ENCODE data around the gene CATSPER2.
A peak's percentile ranks its signal among the peaks of the same experiment; 100 is the strongest.
"Not testable (repeated sequence)": the region's sequence is repeated elsewhere in the genome, so short reads cannot be mapped to it uniquely, and the experiment has no call there.

CATSPER2 gene

GRCh38 chr15:43648649-43649429, at the start of gene CATSPER2:
TSS of gene CATSPER2 (minus strand) at chr15:43648844. CDS start at chr15:43648061, 783 bp downstream.
- no peak for TF ChIP-seq FOXM1 (IDR thresholded peaks at IDR 0.05; ENCODE audit: borderline replicate concordance, low read depth)
- no peak for TF ChIP-seq EGR1 (IDR thresholded peaks at IDR 0.05)
- TF ChIP-seq USF1 (IDR thresholded peaks at IDR 0.05): no peak
- no peak for TF ChIP-seq YY1 (IDR thresholded peaks at IDR 0.05; ENCODE audit: low read depth)
- TF ChIP-seq MAX (IDR thresholded peaks at IDR 0.05): no peak
- TF ChIP-seq CREB1 (IDR thresholded peaks at IDR 0.05; ENCODE audit: low read depth): no peak
- no peak for TF ChIP-seq EP300 (IDR thresholded peaks at IDR 0.05; ENCODE audit: borderline replicate concordance)
- TF ChIP-seq RAD21 (IDR thresholded peaks at IDR 0.05; ENCODE audit: low read depth): no peak
- TF ChIP-seq ZBTB7A (IDR thresholded peaks at IDR 0.05; ENCODE audit: low read depth): no peak
- no peak for TF ChIP-seq TCF12 (IDR thresholded peaks at IDR 0.05; ENCODE audit: low read depth)
- no peak for TF ChIP-seq TEAD4 (IDR thresholded peaks at IDR 0.05)
- no peak for TF ChIP-seq TAF1 (IDR thresholded peaks at IDR 0.05; ENCODE audit: low read depth)
- TF ChIP-seq REST (IDR thresholded peaks at IDR 0.05; ENCODE audit: low read depth): no peak

GRCh38 chr15:43693148-43694022, 44.7 kb upstream of the CATSPER2 start, which contains the start of gene CKMT1A:
TSS of gene CKMT1A (plus strand) at chr15:43693859. CDS start at chr15:43694051, 192 bp downstream.
- TF ChIP-seq ZBTB7A (IDR thresholded peaks at IDR 0.05; ENCODE audit: low read depth); NFIC (IDR thresholded peaks at IDR 0.05); TCF12 (IDR thresholded peaks at IDR 0.05; ENCODE audit: low read depth): not testable (repeated sequence)

GRCh38 chr15:43625106-43625505, 23.5 kb downstream of the CATSPER2 start:
- TF ChIP-seq MAX (IDR thresholded peaks at IDR 0.05) (no peak), REST (IDR thresholded peaks at IDR 0.05; ENCODE audit: low read depth) (no peak)

- not testable (repeated sequence) for TF ChIP-seq TEAD4 (IDR thresholded peaks at IDR 0.05); MAX (IDR thresholded peaks at IDR 0.05); EP300 (IDR thresholded peaks at IDR 0.05; ENCODE audit: borderline replicate concordance)
These were observed 29.9 kb downstream of the CATSPER2 start, which contains the start of gene STRC for GRCh38 chr15:43618700-43619099. TSS of gene STRC (minus strand) at chr15:43618800. CDS start at chr15:43618722, 78 bp downstream.

GRCh38 chr15:43602233-43602632, 46.4 kb downstream of the CATSPER2 start:
- TF ChIP-seq EP300 (IDR thresholded peaks at IDR 0.05; ENCODE audit: borderline replicate concordance) (peak; percentile 44; the same call in 1 of the 2 replicates), NFIC (IDR thresholded peaks at IDR 0.05) (peak; percentile 73), TCF12 (IDR thresholded peaks at IDR 0.05; ENCODE audit: low read depth) (peak; percentile 55), TEAD4 (IDR thresholded peaks at IDR 0.05) (peak; percentile 40; the same call in 1 of the 2 replicates)

GRCh38 chr15:43600200-43600599, 48.4 kb downstream of the CATSPER2 start:
- TF ChIP-seq REST (IDR thresholded peaks at IDR 0.05; ENCODE audit: low read depth): 0 out of 2 replicates have a peak, but pooled peaks have one; percentile 35
